HepG2 (cell line): ENCODE measurements around the gene ERRFI1. TPM values are rescaled to one million over a fixed set of nuclear protein-coding genes. Genes with fewer than 3 reads are reported as not detected.

Experiments
- ATAC-seq: fragments of 200-7000 bp; cut with Tn5 transposase; 3 replicates; pipeline ENCODE4 v1.9.1; 2020; ENCODE audit warnings: mild to moderate bottlenecking, moderate library complexity
- BruUV-seq: library from RNA; stranded (reverse); fragments of 400-500 nt; replicated peaks from 2 replicates; lab custom pipeline; 2021; lab: Mats Ljungman, UMichigan
- CTCF ChIA-PET: fragments of 300-600 bp; formaldehyde crosslinking; extraction: SDS; loops from one replicate; lab custom pipeline; 2021; ENCODE audit warnings: low total read pairs, inconsistent platforms, low intra/inter-chr PET ratio; lab: Yijun Ruan, JAX
- POLR2A ChIA-PET: fragments of 350-600 bp; sonication (Branson Sonifier 250); formaldehyde crosslinking; loops from one replicate; lab custom pipeline; 2020; ENCODE audit warnings: antibody characterized with exemption, inconsistent platforms; lab: Yijun Ruan, JAX
- DNase-seq: peaks from one replicate; pipeline ENCODE4 v3.0.0-alpha.2; 2015; ENCODE audit warnings: low spot score
- FAIRE-seq: peaks from 3 replicates; lab custom pipeline; 2011; peaks lifted over from hg19 to GRCh38; lab: Jason Lieb, UNC
- H2AFZ ChIP-seq: one replicate; pipeline ENCODE4 v1.6.1; 2011; ENCODE audit warnings: low read length, inconsistent platforms
- H3K27ac ChIP-seq: fragments of 300-600 bp; 3 replicates; pipeline ENCODE4 v1.8.0; 2011; ENCODE audit warnings: mixed run types, mild to moderate bottlenecking, mixed read lengths, low read length, inconsistent platforms; ENCODE audit not compliant: insufficient read depth; ENCODE audit errors: extremely low read length
- H3K27me3 ChIP-seq, 2 experiments: fragments of 200-600 bp in 1 of 2; 2 replicates in 1 of 2; 3 replicates in 1 of 2; pipeline versions ENCODE4 v1.6.0 to v1.8.0; 2011; ENCODE audit warnings: low read length in 2 of 2, mild to moderate bottlenecking in 2 of 2, moderate library complexity in 2 of 2, inconsistent platforms in 1 of 2; ENCODE audit not compliant: insufficient read depth in 2 of 2, control insufficient read depth in 1 of 2
- H3K36me3 ChIP-seq, 2 experiments: fragments of 200-600 bp in 1 of 2; replicated peaks in 1 of 2; 2 replicates in 1 of 2; 3 replicates in 1 of 2; pipeline versions ENCODE4 v1.5.1 to v1.8.0; 2011; ENCODE audit warnings: low read length in 2 of 2, inconsistent platforms in 1 of 2; ENCODE audit not compliant: insufficient read depth in 2 of 2, control insufficient read depth in 1 of 2
- H3K4me1 ChIP-seq: 2 replicates; pipeline ENCODE4 v1.5.1; 2012; ENCODE audit warnings: low read length, inconsistent platforms; ENCODE audit not compliant: insufficient read depth
- H3K4me2 ChIP-seq: 2 replicates; pipeline ENCODE4 v1.6.0; 2011; ENCODE audit warnings: low read depth, low read length, inconsistent platforms
- H3K4me3 ChIP-seq, 3 experiments: fragments of 200-600 bp in 1 of 3; sonication (generic), shearing (Covaris generic) in 1 of 3; replicated peaks in 1 of 3; 2 replicates each; pipeline ENCODE4 v1.5.1; 2011 to 2016; ENCODE audit warnings: low read length in 3 of 3, inconsistent platforms in 2 of 3, low read depth in 2 of 3, mild to moderate bottlenecking in 2 of 3, control low read depth in 1 of 3, mixed read lengths in 1 of 3; ENCODE audit not compliant: insufficient read depth in 1 of 3
- H3K79me2 ChIP-seq: one replicate; pipeline ENCODE4 v1.6.1; 2011; ENCODE audit warnings: low read length, inconsistent platforms; ENCODE audit not compliant: insufficient read depth
- H3K9ac ChIP-seq: 2 replicates; pipeline ENCODE4 v1.6.0; 2011; ENCODE audit warnings: mild to moderate bottlenecking, low read depth, low read length, inconsistent platforms; ENCODE audit not compliant: insufficient read depth
- H3K9me3 ChIP-seq: 2 replicates; pipeline ENCODE4 v1.5.1; 2012; ENCODE audit warnings: mild to moderate bottlenecking, low read length
- H4K20me1 ChIP-seq: 2 replicates; pipeline ENCODE4 v1.6.0; 2011; ENCODE audit warnings: inconsistent platforms, mild to moderate bottlenecking, low read length, moderate library complexity; ENCODE audit not compliant: insufficient read depth
- GRHL1 ChIP-seq: sonication (generic); formaldehyde crosslinking; conservative IDR thresholded peaks from 2 replicates; pipeline ENCODE4 v1.8.0; 2022; ENCODE audit warnings: missing genetic modification reagents
- JARID2 ChIP-seq: sonication (generic); formaldehyde crosslinking; IDR thresholded peaks from 2 replicates; pipeline ENCODE4 v1.8.1; 2023; ENCODE audit warnings: missing genetic modification reagents, inconsistent platforms; ENCODE audit not compliant: insufficient replicate concordance
- KLF13 ChIP-seq: sonication (generic); formaldehyde crosslinking; IDR thresholded peaks from 2 replicates; pipeline ENCODE4 v1.4.0; 2020; ENCODE audit warnings: mild to moderate bottlenecking, missing genetic modification reagents
- NCOA2 ChIP-seq: sonication (generic); formaldehyde crosslinking; IDR thresholded peaks from 2 replicates; pipeline ENCODE4 v1.8.0; 2022; ENCODE audit warnings: inconsistent platforms
- ZNF33B ChIP-seq: sonication (generic); formaldehyde crosslinking; IDR thresholded peaks from 2 replicates; pipeline ENCODE4 v1.5.1; 2020; ENCODE audit warnings: mild to moderate bottlenecking, missing genetic modification reagents
- ZSCAN22 ChIP-seq: sonication (generic); formaldehyde crosslinking; IDR thresholded peaks from 2 replicates; pipeline ENCODE4 v1.4.0; 2020; ENCODE audit warnings: mild to moderate bottlenecking, missing genetic modification reagents
- WGBS: methylation state at CpG from one replicate; pipeline ENCODE4 v1.1.6; 2017; ENCODE audit warnings: low lambda C conversion rate; 5-methylcytosine and 5-hydroxymethylcytosine counted together
- in situ Hi-C: cut with HindIII; loops from 2 replicates; pipeline ENCODE4 v1.10.0; 2017; ENCODE audit warnings: low pct_unique_long_range_greater_than_20kb; ENCODE audit not compliant: extremely low pct_ligation_motif_present
- intact Hi-C: fragments of 100-400 bp; cut with micrococcal nuclease; formaldehyde crosslinking; loops from one replicate; pipeline ENCODE4 v1.10.0; 2022; ENCODE audit not compliant: unreplicated experiment
- polyA plus RNA-seq, 8 experiments: library from polyadenylated mRNA; depleted of rRNA in 3 of 8; stranded (reverse) in 7 of 8; unstranded in 1 of 8; fragments of >200 nt; fragmentation: Illumina TruSeq in 4 of 8; extraction: Trizol in 4 of 8; gene quantifications; 2 replicates each; pipeline versions ENCODE4 v1.2.1 to v1.2.3, GENCODE V29; 2011 to 2016; ENCODE audit warnings: low read depth in 4 of 8, missing spikeins in 1 of 8, mixed read lengths in 1 of 8; ENCODE audit not compliant: insufficient read depth in 1 of 8
- total RNA-seq, 5 experiments: library from RNA; depleted of rRNA; stranded (reverse); fragments of >200 nt; fragmentation: Illumina TruSeq; extraction: Trizol; gene quantifications; 2 replicates each; pipeline ENCODE4 v1.2.3, GENCODE V29; 2016; ENCODE audit warnings: low read depth in 1 of 5
- TF ChIP-seq, protein P1 (sequence below): sonication (generic); formaldehyde crosslinking; IDR thresholded peaks from 2 replicates; pipeline ENCODE4 v1.8.1; 2023; ENCODE audit warnings: mild to moderate bottlenecking, inconsistent platforms, moderate library complexity, missing genetic modification reagents, borderline replicate concordance
- TF ChIP-seq, protein P2 (sequence below), 2 experiments: sonication (generic) in 1 of 2; formaldehyde crosslinking in 1 of 2; IDR thresholded peaks; 2 replicates each; pipeline versions ENCODE4 v1.5.1 to v1.6.1; 2011 to 2020; ENCODE audit warnings: borderline replicate concordance in 1 of 2, low read depth in 1 of 2, low read length in 1 of 2, mild to moderate bottlenecking in 1 of 2, missing genetic modification reagents in 1 of 2, moderate library complexity in 1 of 2
- TF ChIP-seq, protein P3 (sequence below): sonication (generic); formaldehyde crosslinking; IDR thresholded peaks from 2 replicates; pipeline ENCODE4 v1.4.0; 2020; ENCODE audit warnings: missing genetic modification reagents, borderline replicate concordance
- TF ChIP-seq, protein P4 (sequence below): sonication (generic); formaldehyde crosslinking; IDR thresholded peaks from 2 replicates; pipeline ENCODE4 v1.4.0; 2020; ENCODE audit warnings: missing genetic modification reagents

The ERRFI1 gene
- total and polyA plus RNA-seq, 2 of the 13 experiments (the other 11 are each of a cell fraction or from before 2014, with no cell fraction given), result 84.4 to 753 TPM

GRCh38 chr1:7972285-7972684, 53.8 kb downstream of the ERRFI1 start (continued):
- TF ChIP-seq, protein P1, sequence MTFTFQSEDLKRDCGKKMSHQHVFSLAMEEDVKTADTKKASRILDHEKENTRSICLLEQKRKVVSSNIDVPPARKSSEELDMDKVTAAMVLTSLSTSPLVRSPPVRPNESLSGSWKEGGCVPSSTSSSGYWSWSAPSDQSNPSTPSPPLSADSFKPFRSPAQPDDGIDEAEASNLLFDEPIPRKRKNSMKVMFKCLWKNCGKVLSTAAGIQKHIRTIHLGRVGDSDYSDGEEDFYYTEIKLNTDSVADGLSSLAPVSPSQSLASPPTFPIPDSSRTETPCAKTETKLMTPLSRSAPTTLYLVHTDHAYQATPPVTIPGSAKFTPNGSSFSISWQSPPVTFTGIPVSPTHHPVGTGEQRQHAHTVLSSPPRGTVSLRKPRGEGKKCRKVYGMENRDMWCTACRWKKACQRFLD (CRISPR knock-in tag), result no peak

- 94% methylated on average over 6 of the region's 6 CpGs for WGBS
- no peak for ATAC-seq
- FAIRE-seq, result no peak
- peaks cover 23 to 54% of the 10 kb centered on the region in 2 experiments for H3K36me3 ChIP-seq
- H3K9me3 ChIP-seq, result no peaks in the 10 kb centered on the region
- H3K79me2 ChIP-seq, result peaks cover 31% of the 10 kb centered on the region
- no TSS peak for BruUV-seq
- CTCF ChIA-PET, result no interaction called here
- no peak overlapping the region for H3K4me3 ChIP-seq
- no peak overlapping the region for H2AFZ ChIP-seq
- H3K4me2 ChIP-seq, result no peak overlapping the region
- 0 out of 2 replicates have a peak, but pooled peaks cover 3% of the 10 kb centered on the region for H4K20me1 ChIP-seq
- intact Hi-C loops (no loop called here), in situ Hi-C loops (no loop called here)
- no peaks in the 10 kb centered on the region for H3K27me3 ChIP-seq
- no peak for DNase-seq
- no peak overlapping the region for H3K27ac ChIP-seq
- peaks cover 21% of the 10 kb centered on the region for H3K4me1 ChIP-seq
- POLR2A ChIA-PET, result interaction anchor here (1.9 kb wide), 1 partner anchor 9 kb away, joined by 6 read pairs; the partner anchor contains the start of gene PARK7
- no peak overlapping the region for H3K9ac ChIP-seq
- TF ChIP-seq NCOA2 (CRISPR knock-in tag) (no peak), KLF13 (no peak), JARID2 (CRISPR knock-in tag) (no peak), GRHL1 (CRISPR knock-in tag) (no peak), ZSCAN22 (no peak), ZNF33B (no peak)
- TF ChIP-seq, protein P2, sequence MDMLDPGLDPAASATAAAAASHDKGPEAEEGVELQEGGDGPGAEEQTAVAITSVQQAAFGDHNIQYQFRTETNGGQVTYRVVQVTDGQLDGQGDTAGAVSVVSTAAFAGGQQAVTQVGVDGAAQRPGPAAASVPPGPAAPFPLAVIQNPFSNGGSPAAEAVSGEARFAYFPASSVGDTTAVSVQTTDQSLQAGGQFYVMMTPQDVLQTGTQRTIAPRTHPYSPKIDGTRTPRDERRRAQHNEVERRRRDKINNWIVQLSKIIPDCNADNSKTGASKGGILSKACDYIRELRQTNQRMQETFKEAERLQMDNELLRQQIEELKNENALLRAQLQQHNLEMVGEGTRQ (IDR thresholded peaks at IDR 0.05; ENCODE audit: low read depth, low read length), result no peak
- TF ChIP-seq, protein P2 (CRISPR knock-in tag; IDR thresholded peaks at IDR 0.05; ENCODE audit: borderline replicate concordance), result no peak
- TF ChIP-seq, protein P3, sequence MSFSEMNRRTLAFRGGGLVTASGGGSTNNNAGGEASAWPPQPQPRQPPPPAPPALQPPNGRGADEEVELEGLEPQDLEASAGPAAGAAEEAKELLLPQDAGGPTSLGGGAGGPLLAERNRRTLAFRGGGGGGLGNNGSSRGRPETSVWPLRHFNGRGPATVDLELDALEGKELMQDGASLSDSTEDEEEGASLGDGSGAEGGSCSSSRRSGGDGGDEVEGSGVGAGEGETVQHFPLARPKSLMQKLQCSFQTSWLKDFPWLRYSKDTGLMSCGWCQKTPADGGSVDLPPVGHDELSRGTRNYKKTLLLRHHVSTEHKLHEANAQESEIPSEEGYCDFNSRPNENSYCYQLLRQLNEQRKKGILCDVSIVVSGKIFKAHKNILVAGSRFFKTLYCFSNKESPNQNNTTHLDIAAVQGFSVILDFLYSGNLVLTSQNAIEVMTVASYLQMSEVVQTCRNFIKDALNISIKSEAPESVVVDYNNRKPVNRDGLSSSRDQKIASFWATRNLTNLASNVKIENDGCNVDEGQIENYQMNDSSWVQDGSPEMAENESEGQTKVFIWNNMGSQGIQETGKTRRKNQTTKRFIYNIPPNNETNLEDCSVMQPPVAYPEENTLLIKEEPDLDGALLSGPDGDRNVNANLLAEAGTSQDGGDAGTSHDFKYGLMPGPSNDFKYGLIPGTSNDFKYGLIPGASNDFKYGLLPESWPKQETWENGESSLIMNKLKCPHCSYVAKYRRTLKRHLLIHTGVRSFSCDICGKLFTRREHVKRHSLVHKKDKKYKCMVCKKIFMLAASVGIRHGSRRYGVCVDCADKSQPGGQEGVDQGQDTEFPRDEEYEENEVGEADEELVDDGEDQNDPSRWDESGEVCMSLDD, result no peak
- TF ChIP-seq, protein P4, sequence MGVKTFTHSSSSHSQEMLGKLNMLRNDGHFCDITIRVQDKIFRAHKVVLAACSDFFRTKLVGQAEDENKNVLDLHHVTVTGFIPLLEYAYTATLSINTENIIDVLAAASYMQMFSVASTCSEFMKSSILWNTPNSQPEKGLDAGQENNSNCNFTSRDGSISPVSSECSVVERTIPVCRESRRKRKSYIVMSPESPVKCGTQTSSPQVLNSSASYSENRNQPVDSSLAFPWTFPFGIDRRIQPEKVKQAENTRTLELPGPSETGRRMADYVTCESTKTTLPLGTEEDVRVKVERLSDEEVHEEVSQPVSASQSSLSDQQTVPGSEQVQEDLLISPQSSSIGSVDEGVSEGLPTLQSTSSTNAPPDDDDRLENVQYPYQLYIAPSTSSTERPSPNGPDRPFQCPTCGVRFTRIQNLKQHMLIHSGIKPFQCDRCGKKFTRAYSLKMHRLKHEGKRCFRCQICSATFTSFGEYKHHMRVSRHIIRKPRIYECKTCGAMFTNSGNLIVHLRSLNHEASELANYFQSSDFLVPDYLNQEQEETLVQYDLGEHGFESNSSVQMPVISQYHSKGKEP (CRISPR knock-in tag), result no peak
Measured at GRCh38 chr1:7971024-7971423, 55.1 kb downstream of the ERRFI1 start.
